ENCODE measurements around the gene DISC1. TPM values are rescaled to one million over a fixed set of nuclear protein-coding genes. Genes with fewer than 3 reads are reported as not detected.

The DISC1 gene
- total and polyA plus RNA-seq, 2 experiments from 2014 or later: 2.1 to 6.5 TPM

DNA sequence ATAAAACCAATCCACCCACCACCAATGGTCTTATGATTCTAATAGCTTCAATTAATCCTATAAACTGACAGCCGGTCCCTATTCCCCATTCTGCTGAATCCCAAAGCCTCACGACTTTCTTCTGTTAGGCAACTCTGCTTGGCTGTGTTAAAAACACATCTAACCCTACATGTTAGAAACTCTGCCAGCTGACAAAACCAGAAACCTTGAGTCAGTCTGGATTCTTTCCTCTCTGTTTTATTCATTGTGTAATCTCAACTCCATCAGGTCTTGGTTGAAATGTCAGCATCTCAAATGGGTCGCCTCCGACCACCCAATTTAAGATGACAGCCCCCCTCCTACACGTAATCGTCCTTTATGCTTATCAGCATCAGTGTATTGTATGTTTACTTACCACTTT lies 312.1 kb downstream of the DISC1 start:
- ATAC-seq (no peak), DNase-seq (ENCODE audit: low spot score) (no peak)
- no peaks in the 10 kb centered on the region for H3K36me3 Mint-ChIP-seq (ENCODE audit: low read depth)
- no peaks in the 10 kb centered on the region for H4K20me1 ChIP-seq (replicated peaks; ENCODE audit: insufficient read depth)
- peaks cover 16% of the 10 kb centered on the region; the same call in 2 of the 3 replicates for H3K4me1 Mint-ChIP-seq
- no peak overlapping the region for H3K27ac Mint-ChIP-seq
- H3K4me3 ChIP-seq: no peak overlapping the region
- no peaks in the 10 kb centered on the region for H3K79me2 ChIP-seq (replicated peaks; ENCODE audit: insufficient read depth)
- H3K27ac ChIP-seq (ENCODE audit: low read depth): no peak overlapping the region
- no peaks in the 10 kb centered on the region for H3K36me3 ChIP-seq (ENCODE audit: insufficient read depth)
- no peak overlapping the region for H3K4me2 ChIP-seq
- no peaks in the 10 kb centered on the region; the same call in 2 of the 3 replicates for H3K9me3 Mint-ChIP-seq
- TF ChIP-seq POLR2AphosphoS5 (IDR thresholded peaks at IDR 0.05; ENCODE audit: low read depth) (no peak), EZH2phosphoT487 (IDR thresholded peaks at IDR 0.05; ENCODE audit: unreplicated experiment) (no peak), STAT1 (IDR thresholded peaks at IDR 0.05; ENCODE audit: unreplicated experiment) (no peak), ZNF331 (CRISPR knock-in tag; IDR thresholded peaks at IDR 0.05; ENCODE audit: low read depth) (no peak), ZNF114 (CRISPR knock-in tag; IDR thresholded peaks at IDR 0.05) (no peak), NANOG (IDR thresholded peaks at IDR 0.05; ENCODE audit: borderline replicate concordance) (no peak), EZH2 (IDR thresholded peaks at IDR 0.05; ENCODE audit: low read depth, unreplicated experiment) (no peak), JUNB (IDR thresholded peaks at IDR 0.05; ENCODE audit: unreplicated experiment) (no peak), CREB1 (CRISPR knock-in tag; IDR thresholded peaks at IDR 0.05; ENCODE audit: low read depth) (no peak)
- TF ChIP-seq, protein P1, sequence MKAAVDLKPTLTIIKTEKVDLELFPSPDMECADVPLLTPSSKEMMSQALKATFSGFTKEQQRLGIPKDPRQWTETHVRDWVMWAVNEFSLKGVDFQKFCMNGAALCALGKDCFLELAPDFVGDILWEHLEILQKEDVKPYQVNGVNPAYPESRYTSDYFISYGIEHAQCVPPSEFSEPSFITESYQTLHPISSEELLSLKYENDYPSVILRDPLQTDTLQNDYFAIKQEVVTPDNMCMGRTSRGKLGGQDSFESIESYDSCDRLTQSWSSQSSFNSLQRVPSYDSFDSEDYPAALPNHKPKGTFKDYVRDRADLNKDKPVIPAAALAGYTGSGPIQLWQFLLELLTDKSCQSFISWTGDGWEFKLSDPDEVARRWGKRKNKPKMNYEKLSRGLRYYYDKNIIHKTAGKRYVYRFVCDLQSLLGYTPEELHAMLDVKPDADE (IDR thresholded peaks at IDR 0.05): no peak
- TF ChIP-seq, protein P2, sequence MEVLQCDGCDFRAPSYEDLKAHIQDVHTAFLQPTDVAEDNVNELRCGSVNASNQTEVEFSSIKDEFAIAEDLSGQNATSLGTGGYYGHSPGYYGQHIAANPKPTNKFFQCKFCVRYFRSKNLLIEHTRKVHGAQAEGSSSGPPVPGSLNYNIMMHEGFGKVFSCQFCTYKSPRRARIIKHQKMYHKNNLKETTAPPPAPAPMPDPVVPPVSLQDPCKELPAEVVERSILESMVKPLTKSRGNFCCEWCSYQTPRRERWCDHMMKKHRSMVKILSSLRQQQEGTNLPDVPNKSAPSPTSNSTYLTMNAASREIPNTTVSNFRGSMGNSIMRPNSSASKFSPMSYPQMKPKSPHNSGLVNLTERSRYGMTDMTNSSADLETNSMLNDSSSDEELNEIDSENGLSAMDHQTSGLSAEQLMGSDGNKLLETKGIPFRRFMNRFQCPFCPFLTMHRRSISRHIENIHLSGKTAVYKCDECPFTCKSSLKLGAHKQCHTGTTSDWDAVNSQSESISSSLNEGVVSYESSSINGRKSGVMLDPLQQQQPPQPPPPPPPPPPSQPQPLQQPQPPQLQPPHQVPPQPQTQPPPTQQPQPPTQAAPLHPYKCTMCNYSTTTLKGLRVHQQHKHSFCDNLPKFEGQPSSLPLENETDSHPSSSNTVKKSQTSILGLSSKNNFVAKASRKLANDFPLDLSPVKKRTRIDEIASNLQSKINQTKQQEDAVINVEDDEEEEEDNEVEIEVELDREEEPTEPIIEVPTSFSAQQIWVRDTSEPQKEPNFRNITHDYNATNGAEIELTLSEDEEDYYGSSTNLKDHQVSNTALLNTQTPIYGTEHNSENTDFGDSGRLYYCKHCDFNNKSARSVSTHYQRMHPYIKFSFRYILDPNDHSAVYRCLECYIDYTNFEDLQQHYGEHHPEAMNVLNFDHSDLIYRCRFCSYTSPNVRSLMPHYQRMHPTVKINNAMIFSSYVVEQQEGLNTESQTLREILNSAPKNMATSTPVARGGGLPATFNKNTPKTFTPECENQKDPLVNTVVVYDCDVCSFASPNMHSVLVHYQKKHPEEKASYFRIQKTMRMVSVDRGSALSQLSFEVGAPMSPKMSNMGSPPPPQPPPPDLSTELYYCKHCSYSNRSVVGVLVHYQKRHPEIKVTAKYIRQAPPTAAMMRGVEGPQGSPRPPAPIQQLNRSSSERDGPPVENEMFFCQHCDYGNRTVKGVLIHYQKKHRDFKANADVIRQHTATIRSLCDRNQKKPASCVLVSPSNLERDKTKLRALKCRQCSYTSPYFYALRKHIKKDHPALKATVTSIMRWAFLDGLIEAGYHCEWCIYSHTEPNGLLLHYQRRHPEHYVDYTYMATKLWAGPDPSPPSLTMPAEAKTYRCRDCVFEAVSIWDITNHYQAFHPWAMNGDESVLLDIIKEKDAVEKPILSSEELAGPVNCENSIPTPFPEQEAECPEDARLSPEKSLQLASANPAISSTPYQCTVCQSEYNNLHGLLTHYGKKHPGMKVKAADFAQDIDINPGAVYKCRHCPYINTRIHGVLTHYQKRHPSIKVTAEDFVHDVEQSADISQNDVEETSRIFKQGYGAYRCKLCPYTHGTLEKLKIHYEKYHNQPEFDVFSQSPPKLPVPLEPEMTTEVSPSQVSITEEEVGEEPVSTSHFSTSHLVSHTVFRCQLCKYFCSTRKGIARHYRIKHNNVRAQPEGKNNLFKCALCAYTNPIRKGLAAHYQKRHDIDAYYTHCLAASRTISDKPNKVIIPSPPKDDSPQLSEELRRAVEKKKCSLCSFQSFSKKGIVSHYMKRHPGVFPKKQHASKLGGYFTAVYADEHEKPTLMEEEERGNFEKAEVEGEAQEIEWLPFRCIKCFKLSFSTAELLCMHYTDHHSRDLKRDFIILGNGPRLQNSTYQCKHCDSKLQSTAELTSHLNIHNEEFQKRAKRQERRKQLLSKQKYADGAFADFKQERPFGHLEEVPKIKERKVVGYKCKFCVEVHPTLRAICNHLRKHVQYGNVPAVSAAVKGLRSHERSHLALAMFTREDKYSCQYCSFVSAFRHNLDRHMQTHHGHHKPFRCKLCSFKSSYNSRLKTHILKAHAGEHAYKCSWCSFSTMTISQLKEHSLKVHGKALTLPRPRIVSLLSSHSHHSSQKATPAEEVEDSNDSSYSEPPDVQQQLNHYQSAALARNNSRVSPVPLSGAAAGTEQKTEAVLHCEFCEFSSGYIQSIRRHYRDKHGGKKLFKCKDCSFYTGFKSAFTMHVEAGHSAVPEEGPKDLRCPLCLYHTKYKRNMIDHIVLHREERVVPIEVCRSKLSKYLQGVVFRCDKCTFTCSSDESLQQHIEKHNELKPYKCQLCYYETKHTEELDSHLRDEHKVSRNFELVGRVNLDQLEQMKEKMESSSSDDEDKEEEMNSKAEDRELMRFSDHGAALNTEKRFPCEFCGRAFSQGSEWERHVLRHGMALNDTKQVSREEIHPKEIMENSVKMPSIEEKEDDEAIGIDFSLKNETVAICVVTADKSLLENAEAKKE (CRISPR knock-in tag; IDR thresholded peaks at IDR 0.05): no peak
- TF ChIP-seq, protein P3, sequence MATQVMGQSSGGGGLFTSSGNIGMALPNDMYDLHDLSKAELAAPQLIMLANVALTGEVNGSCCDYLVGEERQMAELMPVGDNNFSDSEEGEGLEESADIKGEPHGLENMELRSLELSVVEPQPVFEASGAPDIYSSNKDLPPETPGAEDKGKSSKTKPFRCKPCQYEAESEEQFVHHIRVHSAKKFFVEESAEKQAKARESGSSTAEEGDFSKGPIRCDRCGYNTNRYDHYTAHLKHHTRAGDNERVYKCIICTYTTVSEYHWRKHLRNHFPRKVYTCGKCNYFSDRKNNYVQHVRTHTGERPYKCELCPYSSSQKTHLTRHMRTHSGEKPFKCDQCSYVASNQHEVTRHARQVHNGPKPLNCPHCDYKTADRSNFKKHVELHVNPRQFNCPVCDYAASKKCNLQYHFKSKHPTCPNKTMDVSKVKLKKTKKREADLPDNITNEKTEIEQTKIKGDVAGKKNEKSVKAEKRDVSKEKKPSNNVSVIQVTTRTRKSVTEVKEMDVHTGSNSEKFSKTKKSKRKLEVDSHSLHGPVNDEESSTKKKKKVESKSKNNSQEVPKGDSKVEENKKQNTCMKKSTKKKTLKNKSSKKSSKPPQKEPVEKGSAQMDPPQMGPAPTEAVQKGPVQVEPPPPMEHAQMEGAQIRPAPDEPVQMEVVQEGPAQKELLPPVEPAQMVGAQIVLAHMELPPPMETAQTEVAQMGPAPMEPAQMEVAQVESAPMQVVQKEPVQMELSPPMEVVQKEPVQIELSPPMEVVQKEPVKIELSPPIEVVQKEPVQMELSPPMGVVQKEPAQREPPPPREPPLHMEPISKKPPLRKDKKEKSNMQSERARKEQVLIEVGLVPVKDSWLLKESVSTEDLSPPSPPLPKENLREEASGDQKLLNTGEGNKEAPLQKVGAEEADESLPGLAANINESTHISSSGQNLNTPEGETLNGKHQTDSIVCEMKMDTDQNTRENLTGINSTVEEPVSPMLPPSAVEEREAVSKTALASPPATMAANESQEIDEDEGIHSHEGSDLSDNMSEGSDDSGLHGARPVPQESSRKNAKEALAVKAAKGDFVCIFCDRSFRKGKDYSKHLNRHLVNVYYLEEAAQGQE (IDR thresholded peaks at IDR 0.05; ENCODE audit: unreplicated experiment): no peak
- TF ChIP-seq, protein P4, sequence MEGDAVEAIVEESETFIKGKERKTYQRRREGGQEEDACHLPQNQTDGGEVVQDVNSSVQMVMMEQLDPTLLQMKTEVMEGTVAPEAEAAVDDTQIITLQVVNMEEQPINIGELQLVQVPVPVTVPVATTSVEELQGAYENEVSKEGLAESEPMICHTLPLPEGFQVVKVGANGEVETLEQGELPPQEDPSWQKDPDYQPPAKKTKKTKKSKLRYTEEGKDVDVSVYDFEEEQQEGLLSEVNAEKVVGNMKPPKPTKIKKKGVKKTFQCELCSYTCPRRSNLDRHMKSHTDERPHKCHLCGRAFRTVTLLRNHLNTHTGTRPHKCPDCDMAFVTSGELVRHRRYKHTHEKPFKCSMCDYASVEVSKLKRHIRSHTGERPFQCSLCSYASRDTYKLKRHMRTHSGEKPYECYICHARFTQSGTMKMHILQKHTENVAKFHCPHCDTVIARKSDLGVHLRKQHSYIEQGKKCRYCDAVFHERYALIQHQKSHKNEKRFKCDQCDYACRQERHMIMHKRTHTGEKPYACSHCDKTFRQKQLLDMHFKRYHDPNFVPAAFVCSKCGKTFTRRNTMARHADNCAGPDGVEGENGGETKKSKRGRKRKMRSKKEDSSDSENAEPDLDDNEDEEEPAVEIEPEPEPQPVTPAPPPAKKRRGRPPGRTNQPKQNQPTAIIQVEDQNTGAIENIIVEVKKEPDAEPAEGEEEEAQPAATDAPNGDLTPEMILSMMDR (conservative IDR thresholded peaks at IDR 0.05; ENCODE audit: low read depth in 2 of 2): no peak
- H3K27me3 ChIP-seq (ENCODE audit: insufficient read depth): no peaks in the 10 kb centered on the region
- H3K4me1 ChIP-seq (ENCODE audit: insufficient read depth): no peaks in the 10 kb centered on the region; the same call in 1 of the 2 replicates
- H3F3A ChIP-seq (replicated peaks; ENCODE audit: low read depth): no peaks in the 10 kb centered on the region
- H3K27me3 Mint-ChIP-seq (ENCODE audit: insufficient read depth, low read depth, poor library complexity): peaks cover 5% of the 10 kb centered on the region
- H3K4me3 Mint-ChIP-seq: no peak overlapping the region
- no peak overlapping the region for H2AFZ ChIP-seq
- H3K9me2 ChIP-seq (ENCODE audit: insufficient read depth): peaks cover 4% of the 10 kb centered on the region; the same call in 1 of the 2 replicates
